ENCODE results near the gene ITPRIPL2.

The ITPRIPL2 gene

GRCh38 chr16:19105891-19106624, 7.7 kb upstream of the ITPRIPL2 start:
- Histone ChIP-seq H3K4me3 (no peak overlapping the region), H3K27ac (no peak overlapping the region)
- no peak for DNase-seq (ENCODE audit: low spot score)
- TF ChIP-seq CTCF (IDR thresholded peaks at IDR 0.05): no peak

GRCh38 chr16:19106625-19107020, 7.1 kb upstream of the ITPRIPL2 start:
- no peak for DNase-seq (ENCODE audit: low spot score)
- no peak overlapping the region for H3K27ac ChIP-seq
- TF ChIP-seq CTCF (IDR thresholded peaks at IDR 0.05): no peak
- H3K4me3 ChIP-seq: no peak overlapping the region

GRCh38 chr16:19108409-19109287, 5.1 kb upstream of the ITPRIPL2 start:
- TF ChIP-seq CTCF (IDR thresholded peaks at IDR 0.05): no peak
- Histone ChIP-seq H3K4me3 (no peak overlapping the region), H3K27ac (no peak overlapping the region)
- DNase-seq (ENCODE audit: low spot score): no peak

- H3K4me3 ChIP-seq: no peak overlapping the region
- TF ChIP-seq CTCF (IDR thresholded peaks at IDR 0.05): no peak
- H3K27ac ChIP-seq: no peak overlapping the region
- DNase-seq (ENCODE audit: low spot score): no peak
Observed at GRCh38 chr16:19109288-19109664, 4.5 kb upstream of the ITPRIPL2 start.

- H3K4me3 ChIP-seq: no peak overlapping the region
- no peak for DNase-seq (ENCODE audit: low spot score)
- no peak overlapping the region for H3K27ac ChIP-seq
- TF ChIP-seq CTCF (IDR thresholded peaks at IDR 0.05): no peak
Observed at GRCh38 chr16:19110537-19111360, 3.0 kb upstream of the ITPRIPL2 start.

- no peak overlapping the region for H3K27ac ChIP-seq
- H3K4me3 ChIP-seq: no peak overlapping the region
Observed at GRCh38 chr16:19112099-19112407, 1.7 kb upstream of the ITPRIPL2 start.

More at GRCh38 chr16:19112099-19112407, 1.7 kb upstream of the ITPRIPL2 start:
- no peak for TF ChIP-seq CTCF (IDR thresholded peaks at IDR 0.05)
- DNase-seq (ENCODE audit: low spot score): no peak

All from coronary artery (tissue), 2 donors.